IMR-90 (cell line): Measurements from ENCODE around the gene APBB1IP. TPM values are rescaled to one million over a fixed set of nuclear protein-coding genes. Genes with fewer than 3 reads are reported as not detected.
A peak's percentile ranks its signal among the peaks of the same experiment; 100 is the strongest.
"Not testable (repeated sequence)": the region's sequence is repeated elsewhere in the genome, so short reads cannot be mapped to it uniquely, and the experiment has no call there.

Source experiments
- ATAC-seq: fragments of 200-7000 bp; cut with Tn5 transposase; 2 replicates; pipeline ENCODE4 v1.9.1; 2020; ENCODE audit warnings: low read depth, mild to moderate bottlenecking, moderate library complexity
- BruUV-seq: library from RNA; stranded (reverse); fragments of 400-500 nt; replicated peaks from 2 replicates; lab custom pipeline; 2021; lab: Mats Ljungman, UMichigan
- CTCF ChIA-PET: fragments of 300-600 bp; formaldehyde crosslinking; extraction: SDS; loops from one replicate; lab custom pipeline; 2021; ENCODE audit warnings: antibody characterized with exemption; lab: Yijun Ruan, JAX
- POLR2A ChIA-PET: fragments of 300-600 bp; sonication (Branson Sonifier 250); formaldehyde crosslinking; loops from one replicate; lab custom pipeline; 2022; ENCODE audit warnings: antibody characterized with exemption; ENCODE audit not compliant: unreplicated experiment; lab: Charles Lee
- DNase-seq: peaks from one replicate; pipeline ENCODE4 v3.0.0; 2013
- H2AFZ ChIP-seq: replicated peaks from 2 replicates; pipeline ENCODE3; 2013; ENCODE audit warnings: low read length, mild to moderate bottlenecking; ENCODE audit not compliant: poor library complexity
- H2AK5ac ChIP-seq: 2 replicates; pipeline ENCODE4 v1.6.1; 2013; ENCODE audit warnings: low read depth, low read length, inconsistent platforms
- H2AK9ac ChIP-seq: replicated peaks from 2 replicates; pipeline ENCODE3; 2013; ENCODE audit warnings: mild to moderate bottlenecking, low read depth, low read length, moderate library complexity; ENCODE audit not compliant: poor library complexity
- H2BK120ac ChIP-seq: 2 replicates; pipeline ENCODE4 v1.6.1; 2013; ENCODE audit warnings: low read depth, low read length, inconsistent platforms
- H2BK15ac ChIP-seq: 3 replicates; pipeline ENCODE4 v1.6.1; 2013; ENCODE audit warnings: low read depth, low read length, inconsistent platforms
- H2BK20ac ChIP-seq: 2 replicates; pipeline ENCODE4 v1.6.1; 2013; ENCODE audit warnings: low read depth, mild to moderate bottlenecking, inconsistent platforms, low read length, moderate library complexity
- H2BK5ac ChIP-seq: 2 replicates; pipeline ENCODE4 v1.6.1; 2013; ENCODE audit warnings: mild to moderate bottlenecking, low read depth, low read length, inconsistent platforms; ENCODE audit not compliant: poor library complexity, severe bottlenecking
- H3K14ac ChIP-seq: replicated peaks from 2 replicates; pipeline ENCODE4 v1.6.1; 2013; ENCODE audit warnings: low read depth, low read length, inconsistent platforms
- H3K18ac ChIP-seq: 2 replicates; pipeline ENCODE4 v1.6.1; 2013; ENCODE audit warnings: low read depth, low read length, control low read depth
- H3K23ac ChIP-seq: 2 replicates; pipeline ENCODE4 v1.6.1; 2013; ENCODE audit warnings: low read depth, low read length, inconsistent platforms
- H3K27ac ChIP-seq: 2 replicates; pipeline ENCODE4 v1.5.1; 2013; ENCODE audit warnings: mild to moderate bottlenecking, control low read depth, low read length; ENCODE audit not compliant: insufficient read depth
- H3K27me3 ChIP-seq: 2 replicates; pipeline ENCODE4 v1.6.1; 2013; ENCODE audit warnings: low read length; ENCODE audit not compliant: control insufficient read depth, insufficient read depth
- H3K36me3 ChIP-seq: 2 replicates; pipeline ENCODE4 v1.6.1; 2013; ENCODE audit warnings: low read length, mixed read lengths; ENCODE audit not compliant: control insufficient read depth, insufficient read depth
- H3K4ac ChIP-seq: 2 replicates; pipeline ENCODE4 v1.6.1; 2013; ENCODE audit warnings: low read depth, low read length, inconsistent platforms
- H3K4me1 ChIP-seq: 2 replicates; pipeline ENCODE4 v1.6.1; 2013; ENCODE audit warnings: low read length, mixed read lengths; ENCODE audit not compliant: control insufficient read depth, insufficient read depth
- H3K4me2 ChIP-seq: 2 replicates; pipeline ENCODE4 v1.6.1; 2013; ENCODE audit warnings: low read depth, mild to moderate bottlenecking, control low read depth, low read length, moderate library complexity
- H3K4me3 ChIP-seq: 2 replicates; pipeline ENCODE4 v1.5.1; 2013; ENCODE audit warnings: low read depth, mild to moderate bottlenecking, control low read depth, low read length, moderate library complexity; ENCODE audit not compliant: insufficient read depth
- H3K56ac ChIP-seq: 2 replicates; pipeline ENCODE4 v1.6.1; 2013; ENCODE audit warnings: low read length, inconsistent platforms; ENCODE audit not compliant: insufficient read depth; ENCODE audit errors: extremely low read depth
- H3K79me1 ChIP-seq, 2 experiments: 2 replicates each; pipeline ENCODE4 v1.6.1; 2013; ENCODE audit warnings: low read length in 2 of 2, inconsistent platforms in 1 of 2, low read depth in 1 of 2
- H3K9ac ChIP-seq: 2 replicates; pipeline ENCODE4 v1.6.1; 2013; ENCODE audit warnings: low read depth, low read length, control low read depth
- H3K9me1 ChIP-seq: 2 replicates; pipeline ENCODE4 v1.6.1; 2013; ENCODE audit warnings: low read length, inconsistent platforms; ENCODE audit not compliant: insufficient read depth
- H3K9me3 ChIP-seq: 2 replicates; pipeline ENCODE4 v1.6.1; 2013; ENCODE audit warnings: low read length; ENCODE audit not compliant: control insufficient read depth, insufficient read depth
- H4K20me1 ChIP-seq: 2 replicates; pipeline ENCODE4 v1.6.1; 2013; ENCODE audit warnings: low read length, inconsistent platforms; ENCODE audit not compliant: insufficient read depth
- H4K5ac ChIP-seq: 2 replicates; pipeline ENCODE4 v1.6.1; 2013; ENCODE audit warnings: mild to moderate bottlenecking, low read depth, low read length, control low read depth
- H4K8ac ChIP-seq, 2 experiments: 2 replicates each; pipeline ENCODE4 v1.6.1; 2013; ENCODE audit warnings: low read depth in 2 of 2, low read length in 2 of 2, control low read depth in 1 of 2, inconsistent platforms in 1 of 2
- H4K91ac ChIP-seq: 2 replicates; pipeline ENCODE4 v1.6.1; 2013; ENCODE audit warnings: low read depth, low read length, inconsistent platforms; ENCODE audit not compliant: insufficient read depth
- CTCF ChIP-seq: conservative IDR thresholded peaks from 2 replicates; pipeline ENCODE4 v1.5.1; 2012; ENCODE audit warnings: mild to moderate bottlenecking, low read depth, low read length, improper control_type of control experiment
- WGBS, 2 experiments: methylation state at CpG; one replicate each; pipeline versions ENCODE4 v1.1.5 to v1.1.7; 2013; ENCODE audit warnings: missing lambda C conversion rate in 2 of 2; ENCODE audit not compliant: insufficient read length in 1 of 2; ENCODE audit errors: extremely low coverage in 2 of 2; 5-methylcytosine and 5-hydroxymethylcytosine counted together
- dilution Hi-C: fragments of 300-500 bp; cut with HindIII; formaldehyde crosslinking; loops from one replicate; pipeline ENCODE4 v1.14.3; 2018; ENCODE audit warnings: low sequenced_read_pairs; ENCODE audit not compliant: unreplicated experiment
- in situ Hi-C: fragments of 300-500 bp; cut with MboI; formaldehyde crosslinking; loops from 3 replicates; pipeline ENCODE4 v1.14.3; 2019; ENCODE audit warnings: low sequenced_read_pairs, inconsistent platforms, mixed read lengths
- intact Hi-C: fragments of 100-400 bp; cut with micrococcal nuclease; formaldehyde crosslinking; loops from 2 replicates; pipeline ENCODE4 v1.10.0; 2022
- polyA plus RNA-seq, 3 experiments: library from polyadenylated mRNA; depleted of rRNA; stranded (reverse); fragments of >200 nt; gene quantifications; 2 replicates each; pipeline ENCODE4 v1.2.3, GENCODE V29; 2012; ENCODE audit warnings: low replicate concordance in 1 of 3
- total RNA-seq: library from RNA; depleted of rRNA; stranded (reverse); fragments of >200 nt; gene quantifications from 2 replicates; pipeline ENCODE4 v1.2.3, GENCODE V29; 2012

Gene APBB1IP
- total and polyA plus RNA-seq, 2 of the 4 experiments (the other 2 are of a cell fraction), result not detected

GRCh38 chr10:26606389-26606877 is 168.3 kb downstream of the APBB1IP start:
- H2AFZ ChIP-seq, H4K5ac ChIP-seq, H2AK5ac ChIP-seq, H4K20me1 ChIP-seq, H3K4me3 ChIP-seq, H3K27me3 ChIP-seq, H3K23ac ChIP-seq, H3K4ac ChIP-seq, H3K18ac ChIP-seq, H3K9ac ChIP-seq, in situ Hi-C loops, H3K9me1 ChIP-seq, H3K36me3 ChIP-seq, H2BK15ac ChIP-seq, H2BK20ac ChIP-seq, H3K9me3 ChIP-seq, POLR2A ChIA-PET, H4K91ac ChIP-seq, H2BK120ac ChIP-seq, BruUV-seq, H3K56ac ChIP-seq, H3K79me1 ChIP-seq, dilution Hi-C loops, intact Hi-C loops, H2AK9ac ChIP-seq, H3K4me1 ChIP-seq, H2BK5ac ChIP-seq, H3K14ac ChIP-seq, H4K8ac ChIP-seq, H3K27ac ChIP-seq, H3K4me2 ChIP-seq: not testable (repeated sequence)
- TF ChIP-seq CTCF, result peak; percentile 30; the same call in 1 of the 2 replicates
- DNase-seq (peak; percentile 0), ATAC-seq (peak; percentile 64)
- CTCF ChIA-PET, result interaction anchor here (0.6 kb wide), 8 partner anchors 13 to 665 kb away, joined by 3 to 7 read pairs (median 4); no protein-coding TSS in a partner anchor
- WGBS, 2 experiments, result no CpG with 5 or more reads among the region's 4 CpGs
